HepG2 (cell line): Measurements from ENCODE around the gene WDR89.

Experiments used
- ARNT ChIP-seq: fragments of 450-650 bp; IDR thresholded peaks from 2 replicates; pipeline ENCODE4 v1.6.1; 2017
- ESRRA ChIP-seq: sonication (generic); formaldehyde crosslinking; IDR thresholded peaks from 2 replicates; pipeline ENCODE4 v1.5.1; 2020; ENCODE audit warnings: mild to moderate bottlenecking, low read depth, missing genetic modification reagents
- FLYWCH1 ChIP-seq: sonication (generic); formaldehyde crosslinking; IDR thresholded peaks from 2 replicates; pipeline ENCODE4 v1.8.1; 2023; ENCODE audit warnings: mild to moderate bottlenecking, missing genetic modification reagents
- FOXK2 ChIP-seq: fragments of 450-650 bp; IDR thresholded peaks from 2 replicates; pipeline ENCODE4 v1.6.1; 2016
- POLR2A ChIP-seq, 2 experiments: IDR thresholded peaks; 2 replicates each; pipeline ENCODE4 v1.6.1; 2011; ENCODE audit warnings: low read depth in 2 of 2, low read length in 2 of 2, mild to moderate bottlenecking in 1 of 2, moderate library complexity in 1 of 2; ENCODE audit not compliant: insufficient read depth in 1 of 2
- POLR2G ChIP-seq: fragments of 200-400 bp; formaldehyde crosslinking; IDR thresholded peaks from 2 replicates; pipeline ENCODE4 v1.6.1; 2018; ENCODE audit warnings: mild to moderate bottlenecking, low read depth, low read length, moderate library complexity
- ZKSCAN8 ChIP-seq: IDR thresholded peaks from 2 replicates; pipeline ENCODE4 v1.6.1; 2016; ENCODE audit warnings: borderline replicate concordance, missing genetic modification reagents, missing compliant biosample characterization
- ZNF136 ChIP-seq: sonication (generic); formaldehyde crosslinking; IDR thresholded peaks from 2 replicates; pipeline ENCODE4 v1.8.1; 2022; ENCODE audit warnings: low read depth, mild to moderate bottlenecking, moderate library complexity, missing genetic modification reagents
- ZNF138 ChIP-seq: sonication (generic); formaldehyde crosslinking; IDR thresholded peaks from 2 replicates; pipeline ENCODE4 v1.5.0; 2020; ENCODE audit warnings: mild to moderate bottlenecking, low read depth, missing genetic modification reagents
- TF ChIP-seq, protein P1 (sequence below): sonication (generic); formaldehyde crosslinking; IDR thresholded peaks from 2 replicates; pipeline ENCODE4 v1.8.0; 2022; ENCODE audit warnings: missing genetic modification reagents, mild to moderate bottlenecking, moderate library complexity, borderline replicate concordance
- TF ChIP-seq, protein P2 (sequence below): sonication (generic); formaldehyde crosslinking; IDR thresholded peaks from 2 replicates; pipeline ENCODE4 v1.4.0; 2020; ENCODE audit warnings: missing genetic modification reagents
- TF ChIP-seq, protein P3 (sequence below): sonication (generic); formaldehyde crosslinking; conservative IDR thresholded peaks from 2 replicates; pipeline ENCODE4 v1.8.0; 2022; ENCODE audit warnings: missing genetic modification reagents
- TF ChIP-seq, protein P4 (sequence below): sonication (generic); formaldehyde crosslinking; IDR thresholded peaks from 2 replicates; pipeline ENCODE4 v1.8.1; 2023; ENCODE audit warnings: mild to moderate bottlenecking, missing genetic modification reagents, borderline replicate concordance

DNA sequence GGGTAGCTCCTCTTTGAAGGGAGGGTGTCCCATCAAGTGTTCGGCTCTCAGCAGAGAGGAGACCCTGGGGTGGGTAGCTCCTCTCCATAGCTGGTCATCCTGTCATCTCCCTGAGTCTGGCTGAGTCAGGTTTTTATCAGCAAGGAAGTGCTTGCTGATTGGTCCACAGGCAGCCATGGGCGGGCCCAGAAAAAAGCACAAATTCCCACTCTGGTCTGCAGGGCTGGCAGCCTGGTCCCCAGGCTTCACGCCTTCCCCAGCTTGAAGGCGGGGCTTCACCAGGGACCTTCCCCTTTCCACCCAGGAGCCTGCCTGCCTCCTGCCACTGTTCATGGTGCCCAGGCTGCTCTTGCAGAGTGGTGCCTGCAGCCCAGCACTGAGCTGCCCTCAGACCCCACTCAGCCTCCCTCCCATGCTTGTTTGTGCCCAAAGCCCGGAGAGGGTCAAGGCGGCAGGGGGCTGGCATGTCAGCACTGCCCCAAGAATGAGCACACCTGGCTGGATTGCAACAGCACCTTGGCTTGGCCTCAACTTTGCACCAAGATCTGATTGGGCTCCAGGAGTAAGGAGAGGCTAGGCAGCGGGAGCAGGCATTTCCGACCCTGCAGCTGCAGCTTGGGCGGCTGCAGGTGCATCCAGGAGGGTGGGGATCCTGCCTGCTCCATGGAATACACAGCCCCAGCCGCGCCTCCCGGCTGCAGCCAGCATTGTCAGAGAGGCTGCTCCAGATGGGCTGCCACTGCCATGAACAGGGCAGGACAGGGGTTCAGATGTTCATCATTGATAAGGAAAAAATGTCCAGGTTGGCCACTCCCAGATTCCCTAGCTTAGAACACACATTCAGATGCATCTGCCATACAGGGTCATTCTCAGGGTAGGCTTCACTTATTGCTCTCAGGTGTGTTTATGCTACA, 22.0 kb upstream of the WDR89 start:
- no peak for TF ChIP-seq ZNF136 (CRISPR knock-in tag)
- no peak for TF ChIP-seq ARNT
- TF ChIP-seq, protein P1, sequence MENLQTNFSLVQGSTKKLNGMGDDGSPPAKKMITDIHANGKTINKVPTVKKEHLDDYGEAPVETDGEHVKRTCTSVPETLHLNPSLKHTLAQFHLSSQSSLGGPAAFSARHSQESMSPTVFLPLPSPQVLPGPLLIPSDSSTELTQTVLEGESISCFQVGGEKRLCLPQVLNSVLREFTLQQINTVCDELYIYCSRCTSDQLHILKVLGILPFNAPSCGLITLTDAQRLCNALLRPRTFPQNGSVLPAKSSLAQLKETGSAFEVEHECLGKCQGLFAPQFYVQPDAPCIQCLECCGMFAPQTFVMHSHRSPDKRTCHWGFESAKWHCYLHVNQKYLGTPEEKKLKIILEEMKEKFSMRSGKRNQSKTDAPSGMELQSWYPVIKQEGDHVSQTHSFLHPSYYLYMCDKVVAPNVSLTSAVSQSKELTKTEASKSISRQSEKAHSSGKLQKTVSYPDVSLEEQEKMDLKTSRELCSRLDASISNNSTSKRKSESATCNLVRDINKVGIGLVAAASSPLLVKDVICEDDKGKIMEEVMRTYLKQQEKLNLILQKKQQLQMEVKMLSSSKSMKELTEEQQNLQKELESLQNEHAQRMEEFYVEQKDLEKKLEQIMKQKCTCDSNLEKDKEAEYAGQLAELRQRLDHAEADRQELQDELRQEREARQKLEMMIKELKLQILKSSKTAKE (CRISPR knock-in tag), result no peak
- no peak for TF ChIP-seq POLR2A (IDR thresholded peaks at IDR 0.05; ENCODE audit: insufficient read depth in 1 of 2, low read depth in 2 of 2, low read length in 2 of 2)
- no peak for TF ChIP-seq POLR2G
- TF ChIP-seq FLYWCH1 (CRISPR knock-in tag), result no peak
- TF ChIP-seq, protein P2, sequence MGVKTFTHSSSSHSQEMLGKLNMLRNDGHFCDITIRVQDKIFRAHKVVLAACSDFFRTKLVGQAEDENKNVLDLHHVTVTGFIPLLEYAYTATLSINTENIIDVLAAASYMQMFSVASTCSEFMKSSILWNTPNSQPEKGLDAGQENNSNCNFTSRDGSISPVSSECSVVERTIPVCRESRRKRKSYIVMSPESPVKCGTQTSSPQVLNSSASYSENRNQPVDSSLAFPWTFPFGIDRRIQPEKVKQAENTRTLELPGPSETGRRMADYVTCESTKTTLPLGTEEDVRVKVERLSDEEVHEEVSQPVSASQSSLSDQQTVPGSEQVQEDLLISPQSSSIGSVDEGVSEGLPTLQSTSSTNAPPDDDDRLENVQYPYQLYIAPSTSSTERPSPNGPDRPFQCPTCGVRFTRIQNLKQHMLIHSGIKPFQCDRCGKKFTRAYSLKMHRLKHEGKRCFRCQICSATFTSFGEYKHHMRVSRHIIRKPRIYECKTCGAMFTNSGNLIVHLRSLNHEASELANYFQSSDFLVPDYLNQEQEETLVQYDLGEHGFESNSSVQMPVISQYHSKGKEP (CRISPR knock-in tag), result no peak
- no peak for TF ChIP-seq ZNF138 (CRISPR knock-in tag)
- no peak for TF ChIP-seq FOXK2
- TF ChIP-seq, protein P3, sequence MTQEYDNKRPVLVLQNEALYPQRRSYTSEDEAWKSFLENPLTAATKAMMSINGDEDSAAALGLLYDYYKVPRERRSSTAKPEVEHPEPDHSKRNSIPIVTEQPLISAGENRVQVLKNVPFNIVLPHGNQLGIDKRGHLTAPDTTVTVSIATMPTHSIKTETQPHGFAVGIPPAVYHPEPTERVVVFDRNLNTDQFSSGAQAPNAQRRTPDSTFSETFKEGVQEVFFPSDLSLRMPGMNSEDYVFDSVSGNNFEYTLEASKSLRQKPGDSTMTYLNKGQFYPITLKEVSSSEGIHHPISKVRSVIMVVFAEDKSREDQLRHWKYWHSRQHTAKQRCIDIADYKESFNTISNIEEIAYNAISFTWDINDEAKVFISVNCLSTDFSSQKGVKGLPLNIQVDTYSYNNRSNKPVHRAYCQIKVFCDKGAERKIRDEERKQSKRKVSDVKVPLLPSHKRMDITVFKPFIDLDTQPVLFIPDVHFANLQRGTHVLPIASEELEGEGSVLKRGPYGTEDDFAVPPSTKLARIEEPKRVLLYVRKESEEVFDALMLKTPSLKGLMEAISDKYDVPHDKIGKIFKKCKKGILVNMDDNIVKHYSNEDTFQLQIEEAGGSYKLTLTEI (CRISPR knock-in tag), result no peak
- TF ChIP-seq, protein P4, sequence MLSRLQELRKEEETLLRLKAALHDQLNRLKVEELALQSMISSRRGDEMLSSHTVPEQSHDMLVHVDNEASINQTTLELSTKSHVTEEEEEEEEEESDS (CRISPR knock-in tag), result no peak
- TF ChIP-seq ZKSCAN8 (CRISPR knock-in tag), result no peak
- no peak for TF ChIP-seq ESRRA (CRISPR knock-in tag)
